ENCODE data around the gene DEFB126.
"Not testable (repeated sequence)": the region's sequence is repeated elsewhere in the genome, so short reads cannot be mapped to it uniquely, and the experiment has no call there.

DEFB126 gene

GRCh38 chr20:142290-142689 is at the start of gene DEFB126:
Gene DEFB126 (plus strand): TSS chr20:142590. CDS start chr20:142629, 39 bp downstream.
- no peak for DNase-seq

- DNase-seq = no peak
Measured at GRCh38 chr20:93641-94040, 48.7 kb upstream of the DEFB126 start.

GRCh38 chr20:95215-95614 is 47.2 kb upstream of the DEFB126 start:
- DNase-seq = no peak

GRCh38 chr20:97691-98090 is 44.7 kb upstream of the DEFB126 start:
- not testable (repeated sequence) for DNase-seq

- DNase-seq = no peak
Measured at GRCh38 chr20:101975-102374, 40.4 kb upstream of the DEFB126 start.

DNA sequence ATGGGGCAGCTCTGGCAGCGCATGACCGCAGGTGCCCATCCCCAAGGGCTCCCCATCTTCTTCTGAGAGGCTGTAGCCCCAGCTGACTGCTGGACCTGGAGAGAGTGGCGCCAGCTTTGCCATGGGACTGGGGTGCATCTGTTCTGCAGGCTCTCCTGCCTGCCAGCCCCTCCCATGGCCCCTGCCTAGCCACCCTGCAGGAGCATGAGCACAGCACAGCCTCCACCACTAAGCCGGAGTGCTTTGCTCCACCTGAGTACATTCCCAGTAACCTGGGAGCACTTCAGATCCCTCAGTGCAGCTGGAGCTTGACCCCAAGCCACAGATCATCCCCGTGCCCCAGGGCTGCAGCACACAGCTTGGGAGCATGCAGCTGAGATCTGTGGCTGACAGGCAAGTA is 38.9 kb upstream of the DEFB126 start:
- no peak for DNase-seq

DNA sequence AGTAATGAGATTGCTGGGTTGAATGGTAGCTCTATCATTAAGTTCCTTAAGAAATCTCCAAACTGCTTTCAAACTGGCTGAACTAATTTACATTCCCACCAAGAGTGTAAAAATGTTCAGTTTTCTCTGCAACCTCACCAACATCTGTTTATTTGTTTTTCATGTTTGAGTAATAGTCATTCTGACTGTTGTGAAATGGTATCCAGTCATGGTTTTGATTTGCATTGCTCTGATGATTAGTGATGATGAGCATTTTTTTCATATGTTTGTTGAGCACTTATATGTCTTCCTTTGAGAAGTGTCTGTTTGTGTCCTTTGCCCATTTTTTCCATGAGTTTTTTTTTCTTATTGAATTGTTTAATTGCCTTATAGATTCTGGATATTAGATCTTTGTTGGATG is 30.0 kb upstream of the DEFB126 start:
- no peak for DNase-seq

DNA sequence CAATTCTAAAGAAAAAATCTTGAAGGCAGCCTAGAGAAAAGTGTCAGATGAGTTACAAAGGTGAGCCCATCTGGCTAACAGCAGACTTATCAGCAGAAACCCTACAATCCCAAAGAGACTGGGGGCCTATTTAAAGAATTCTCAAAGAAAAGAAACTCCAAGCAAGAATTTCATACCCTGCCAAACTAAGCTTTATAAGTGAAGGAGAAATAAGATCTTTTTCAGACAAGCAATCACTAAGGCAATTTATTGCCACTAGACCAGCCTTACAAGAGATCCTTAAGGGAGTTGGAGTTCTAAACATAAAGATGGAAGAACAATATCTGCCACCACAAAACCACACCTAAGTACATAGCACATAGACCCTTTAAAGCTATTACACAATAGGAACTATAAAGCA is 24.9 kb upstream of the DEFB126 start:
- no peak for DNase-seq

DNA sequence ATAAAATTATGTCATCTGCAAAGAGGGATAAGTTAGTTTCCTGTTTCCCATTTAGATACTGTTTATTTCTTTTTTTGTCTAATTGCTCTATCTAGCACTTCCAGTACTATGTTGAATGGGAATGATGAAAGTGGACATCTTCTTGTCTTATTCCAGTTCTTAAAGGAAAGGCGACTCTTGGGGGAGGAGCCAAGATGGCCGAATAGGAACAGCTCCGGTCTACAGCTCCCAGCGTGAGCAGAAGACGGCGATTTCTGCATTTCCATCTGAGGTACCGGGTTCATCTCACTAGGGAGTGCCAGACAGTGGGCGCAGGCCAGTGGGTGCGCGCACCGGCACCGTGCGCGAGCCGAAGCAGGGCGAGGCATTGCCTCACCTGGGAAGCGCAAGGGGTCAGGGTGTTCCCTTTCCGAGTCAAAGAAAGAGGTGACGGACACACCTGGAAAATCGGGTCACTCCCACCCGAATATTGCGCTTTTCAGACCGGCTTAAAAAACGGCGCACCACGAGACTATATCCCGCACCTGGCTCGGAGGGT is 12.5 kb upstream of the DEFB126 start:
- not testable (repeated sequence) for DNase-seq

- no peak for DNase-seq
Measured at GRCh38 chr20:137668-138490, 4.5 kb upstream of the DEFB126 start.

GRCh38 chr20:145877-146276 is 3.5 kb downstream of the DEFB126 start:
- no peak for DNase-seq

DNA sequence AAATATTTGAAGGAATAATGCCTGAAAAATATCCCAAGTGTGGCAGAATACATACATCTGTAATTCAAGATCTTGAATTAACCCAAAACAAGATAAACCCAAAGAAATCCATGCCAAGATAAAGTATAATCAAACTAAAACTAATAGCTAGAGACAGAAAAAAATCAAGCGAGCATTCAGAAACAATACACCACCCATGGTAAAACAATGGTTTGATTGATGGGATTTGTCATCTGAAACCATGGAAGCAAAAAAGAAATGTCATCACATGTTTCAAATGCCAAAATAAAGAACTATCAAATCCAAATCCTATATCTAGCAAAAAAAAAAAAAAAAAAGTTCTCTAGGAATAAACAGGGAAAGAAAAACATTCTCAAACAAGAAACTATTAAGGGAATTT is 9.7 kb downstream of the DEFB126 start:
- no peak for DNase-seq

DNA sequence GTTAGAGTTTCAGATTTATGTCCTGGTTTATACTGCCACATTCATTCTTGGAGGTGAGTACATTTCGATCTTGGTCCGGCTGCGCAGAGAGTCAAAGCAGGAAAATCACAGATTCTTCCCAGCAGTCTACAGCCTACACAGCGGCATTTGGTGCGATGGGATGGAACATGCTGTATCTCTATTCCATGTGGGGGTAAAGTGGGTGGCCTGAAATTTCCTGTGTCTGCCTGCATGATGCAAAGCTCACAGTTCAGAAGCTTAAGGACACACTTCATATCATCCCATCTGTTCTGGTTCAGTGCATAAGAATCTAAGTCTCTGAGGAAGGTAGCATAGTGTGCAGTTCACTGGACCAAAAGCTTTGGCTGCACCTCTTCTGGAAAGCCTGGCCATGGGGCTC is 14.8 kb downstream of the DEFB126 start, which contains the start of gene DEFB127:
Gene DEFB127, plus strand, starts transcription at position 301 of the 400 bp plus-strand sequence. Its CDS starts 91 bp downstream, at position 392.
- no peak for DNase-seq

DNA sequence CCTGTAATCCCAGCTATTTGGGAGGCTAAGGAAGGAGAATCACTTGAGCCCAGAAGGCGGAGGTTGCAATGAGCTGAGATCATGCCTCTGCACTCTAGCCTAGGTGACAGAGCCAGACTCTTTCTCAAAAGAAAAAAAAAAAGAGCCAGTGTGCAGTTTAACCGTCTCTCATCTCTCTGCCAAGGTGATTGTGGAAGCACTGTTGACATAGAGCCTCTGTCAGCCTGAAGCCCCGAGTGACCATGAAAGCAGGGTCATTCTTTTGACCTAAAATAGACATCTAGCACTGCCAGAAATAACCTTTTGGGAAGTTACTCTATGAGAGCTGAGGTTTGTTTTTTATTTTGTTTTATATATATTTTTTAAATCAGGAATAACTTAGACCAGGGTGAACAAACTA is 22.2 kb downstream of the DEFB126 start:
- no peak for DNase-seq

GRCh38 chr20:168876-169275 is 26.5 kb downstream of the DEFB126 start:
- no peak for DNase-seq

GRCh38 chr20:184288-184687 is 41.9 kb downstream of the DEFB126 start:
- no peak for DNase-seq

GRCh38 chr20:187733-188132 is 45.3 kb downstream of the DEFB126 start:
- DNase-seq = no peak

DNA sequence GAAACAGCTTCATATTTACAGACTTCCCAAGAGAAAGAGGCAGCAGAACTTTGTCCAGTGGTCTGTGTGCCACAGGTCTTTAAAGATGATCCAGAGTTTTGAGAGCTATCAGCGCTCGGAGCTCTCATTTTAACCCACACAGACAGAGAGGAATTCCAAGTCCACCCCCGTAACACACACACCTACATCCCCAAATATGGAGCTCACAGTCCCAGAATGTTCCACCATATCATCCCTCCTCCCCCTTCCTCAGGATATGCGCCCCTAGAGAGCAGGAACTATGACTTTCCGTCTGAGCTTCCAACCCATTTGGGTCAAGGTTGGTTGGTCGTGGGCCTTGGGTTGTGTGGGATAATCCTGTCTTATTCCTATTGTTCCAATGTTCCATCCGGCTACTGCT is 47.2 kb downstream of the DEFB126 start, which contains the start of gene DEFB128:
Gene DEFB128, minus strand, starts transcription at position 101 of the 400 bp plus-strand sequence. Its CDS starts 88 bp downstream, at position 13.
- no peak for DNase-seq
